Activated CD4-positive, alpha-beta memory T cell treated with anti-CD3 and anti-CD28 coated beads, Interleukin-2, amount 10 ng/mL, durations not matched to agents 7 days and 5 days (primary cell): ENCODE measurements around the gene IDH3A. TPM values are rescaled to one million over a fixed set of nuclear protein-coding genes. Genes with fewer than 3 reads are reported as not detected.

Source experiments
- CTCF ChIA-PET: fragments of 350-600 bp; sonication (Branson Sonifier 250); formaldehyde crosslinking; loops from one replicate; lab custom pipeline; 2021; ENCODE audit warnings: antibody characterized with exemption, inconsistent platforms; lab: Charles Lee
- POLR2A ChIA-PET: fragments of 350-600 bp; sonication (Branson Sonifier 250); formaldehyde crosslinking; loops from one replicate; lab custom pipeline; 2021; ENCODE audit warnings: antibody characterized with exemption; lab: Charles Lee
- DNase-seq: peaks from one replicate; pipeline ENCODE4 v3.0.0-alpha.2; 2020
- H3K27ac Mint-ChIP-seq: one replicate; pipeline ENCODE4 v1.8.0; 2021; ENCODE audit warnings: mild to moderate bottlenecking, mixed read lengths
- H3K27me3 Mint-ChIP-seq: one replicate; pipeline ENCODE4 v1.8.0; 2021; ENCODE audit warnings: mixed read lengths
- H3K36me3 Mint-ChIP-seq: one replicate; pipeline ENCODE4 v1.8.0; 2021; ENCODE audit warnings: low read depth, mixed read lengths
- H3K4me1 Mint-ChIP-seq: one replicate; pipeline ENCODE4 v1.8.0; 2021; ENCODE audit warnings: mixed read lengths
- H3K4me3 Mint-ChIP-seq: one replicate; pipeline ENCODE4 v1.8.0; 2021; ENCODE audit warnings: mild to moderate bottlenecking, mixed read lengths
- H3K9me3 Mint-ChIP-seq: one replicate; pipeline ENCODE4 v1.8.0; 2021; ENCODE audit warnings: mixed read lengths
- total RNA-seq, 2 experiments: library from RNA; stranded (reverse); gene quantifications; one replicate each; pipeline ENCODE4 v1.2.3, GENCODE V29; 2021

The IDH3A gene
- total RNA-seq, 2 experiments from 2014 or later = 73.5 to 85.0 TPM

DNA sequence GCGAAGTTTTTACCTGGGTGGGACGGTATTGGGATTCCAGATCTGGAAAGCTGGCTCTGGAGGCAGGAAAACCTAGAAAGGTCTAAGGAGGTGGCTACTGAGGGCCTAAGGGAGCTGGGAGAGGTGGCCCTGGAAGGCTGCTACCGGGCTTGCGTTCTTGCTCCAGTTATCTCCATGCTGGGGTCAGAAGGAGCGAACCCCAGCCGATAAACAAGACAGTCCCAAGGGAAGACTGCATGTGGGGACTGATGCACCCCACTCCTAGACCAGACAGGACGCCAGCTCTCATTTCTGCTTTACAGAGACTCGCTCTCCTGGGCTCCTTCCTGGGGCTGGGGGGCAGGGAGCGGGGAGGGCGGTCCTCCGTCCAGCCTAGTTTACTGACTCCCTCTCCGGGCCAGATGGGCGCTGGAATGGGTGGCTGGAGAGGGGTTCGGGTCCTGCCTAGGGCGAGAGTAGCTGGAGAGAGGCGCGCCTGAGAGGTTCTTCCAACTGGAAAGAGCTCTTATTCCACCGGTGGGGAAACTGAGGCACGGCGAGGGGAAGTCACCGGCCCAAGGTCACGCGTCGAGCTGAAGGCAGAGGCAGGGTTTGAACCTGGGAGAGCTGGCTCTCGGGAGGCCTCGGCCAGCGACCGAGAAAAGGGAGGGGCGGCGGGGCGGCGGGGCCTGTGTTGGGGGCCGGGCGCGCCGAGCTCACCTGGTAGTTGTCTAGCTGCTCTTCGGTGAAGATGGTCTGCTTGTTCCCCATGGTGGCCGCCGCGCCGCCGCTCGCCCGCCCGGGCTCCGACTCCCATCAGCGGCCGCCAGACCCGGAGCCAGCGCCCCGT lies 18.5 kb upstream of the IDH3A start:
- Mint-ChIP-seq H3K27me3 (peaks cover 2% of the 10 kb centered on the region), H3K36me3 (no peaks in the 10 kb centered on the region), H3K27ac (no peak overlapping the region), H3K9me3 (no peaks in the 10 kb centered on the region), H3K4me1 (peaks cover 23% of the 10 kb centered on the region), H3K4me3 (peak overlapping the region; percentile 76)
- ChIA-PET POLR2A (interaction anchor here (0.9 to 5.4 kb wide), 7 partner anchors 8 to 307 kb away, joined by 3 to 32 read pairs (median 3); partner anchors contain the start of genes IDH3A and IREB2), CTCF (interaction anchor here (0.6 to 7.6 kb wide), 14 partner anchors 12 to 350 kb away, joined by 3 to 74 read pairs (median 6); partner anchors contain the start of gene IDH3A)
- DNase-seq = no peak

DNA sequence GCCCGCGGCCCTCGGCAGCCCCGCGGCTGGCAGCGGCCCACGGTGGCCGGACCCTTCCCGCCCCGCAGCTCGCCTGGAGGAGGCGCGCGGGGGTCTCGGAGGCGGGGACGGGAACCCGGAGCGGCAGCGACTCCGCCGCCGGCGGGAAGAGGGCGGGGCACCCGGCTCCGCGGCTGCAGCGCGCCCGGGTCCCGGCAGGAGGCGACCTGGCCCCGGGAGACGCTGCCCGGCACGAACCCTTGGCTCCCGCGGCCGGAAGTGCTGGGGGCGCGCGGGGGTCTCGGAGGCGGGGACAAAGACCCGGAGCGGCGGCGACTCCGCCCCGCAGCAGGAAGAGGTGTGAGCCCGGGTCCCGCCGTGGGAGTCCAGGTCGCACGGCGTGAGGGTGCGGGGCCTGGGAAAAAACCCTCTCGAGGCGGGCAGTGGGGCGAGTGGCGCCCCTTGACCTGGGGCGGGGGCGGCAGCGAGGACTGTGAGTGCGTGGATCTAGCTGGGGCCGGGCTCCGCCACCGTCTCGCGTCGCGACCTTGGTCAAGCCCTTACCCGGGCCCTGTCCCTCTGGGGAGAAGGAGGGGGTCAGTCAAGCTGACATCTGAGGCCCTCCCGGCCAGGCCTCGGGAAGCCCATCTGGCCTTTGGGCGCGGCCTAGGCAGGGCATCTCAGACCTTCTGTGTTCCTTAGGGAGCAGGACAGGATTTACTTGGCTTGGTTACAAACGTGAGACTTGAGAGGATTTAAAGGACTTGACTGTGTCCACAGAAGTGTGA lies 17.7 kb upstream of the IDH3A start, which contains the start of gene CIB2:
Gene CIB2 (minus strand): TSS at position 151 of the 767 bp plus-strand sequence. CDS start 230 bp downstream, outside the sequence.
- Mint-ChIP-seq H3K4me1 (peaks cover 23% of the 10 kb centered on the region), H3K27me3 (peaks cover 2% of the 10 kb centered on the region), H3K9me3 (no peaks in the 10 kb centered on the region), H3K27ac (no peak within 1 kb of the TSS), H3K36me3 (no peaks in the 10 kb centered on the region), H3K4me3 (peak within 1 kb of the TSS; percentile 79)
- POLR2A ChIA-PET = interaction anchor here (0.7 to 5.4 kb wide), 8 partner anchors 10 to 306 kb away, joined by 3 to 32 read pairs (median 4); partner anchors contain the start of genes IDH3A and IREB2
- peak; percentile 81 for DNase-seq
- CTCF ChIA-PET = interaction anchor here (0.6 to 7.6 kb wide), 16 partner anchors 11 to 349 kb away, joined by 3 to 74 read pairs (median 5); partner anchors contain the start of genes ACSBG1 and IDH3A

DNA sequence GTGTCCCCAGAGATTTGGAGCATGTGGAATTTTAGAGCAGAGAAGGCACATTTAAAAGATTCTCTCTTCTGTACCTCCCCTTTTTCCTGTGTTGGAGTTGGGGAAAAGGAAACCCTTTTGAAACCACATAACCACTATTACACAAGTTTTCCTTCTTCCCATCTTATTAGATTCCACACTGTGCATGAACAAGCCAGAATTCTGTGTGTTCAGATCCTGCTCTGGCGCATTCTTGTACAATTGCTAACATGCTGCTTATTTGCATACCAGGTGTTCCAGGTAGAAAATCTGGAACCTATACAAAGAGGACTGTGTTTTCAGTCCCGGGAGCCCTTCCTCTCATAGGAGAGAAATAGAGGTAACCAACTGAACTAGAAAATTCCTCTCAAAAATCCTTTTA lies 15.4 kb upstream of the IDH3A start:
- Mint-ChIP-seq H3K4me3 (no peak overlapping the region), H3K27ac (no peak overlapping the region), H3K36me3 (no peaks in the 10 kb centered on the region), H3K9me3 (no peaks in the 10 kb centered on the region), H3K27me3 (peaks cover 2% of the 10 kb centered on the region), H3K4me1 (peaks cover 23% of the 10 kb centered on the region)
- no peak for DNase-seq
- ChIA-PET CTCF (interaction anchor here (7.6 kb wide), 1 partner anchor 62 kb away, joined by 74 read pairs; no protein-coding TSS in a partner anchor), POLR2A (no interaction called here)

DNA sequence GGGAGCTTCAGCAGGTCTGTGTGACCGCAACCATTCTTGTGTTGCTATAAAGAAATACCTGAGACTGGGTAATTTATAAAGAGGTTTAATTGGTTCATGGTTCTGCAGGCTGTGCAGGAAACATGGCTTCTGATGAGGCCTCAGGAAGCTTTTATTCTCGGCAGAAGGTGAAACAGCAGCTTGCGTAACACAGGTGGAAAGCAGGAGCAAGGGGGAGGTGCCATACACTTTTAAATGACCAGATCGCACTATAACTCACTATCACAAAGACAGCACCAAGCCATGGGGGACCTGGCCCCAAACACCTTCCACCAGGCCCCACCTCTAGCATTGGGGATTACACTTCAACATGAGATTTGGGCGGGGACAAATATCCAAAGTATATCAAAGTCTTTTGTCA lies 9.6 kb upstream of the IDH3A start:
- no peaks in the 10 kb centered on the region for H3K9me3 Mint-ChIP-seq
- no peaks in the 10 kb centered on the region for H3K27me3 Mint-ChIP-seq
- H3K36me3 Mint-ChIP-seq = no peaks in the 10 kb centered on the region
- DNase-seq = no peak
- ChIA-PET POLR2A (interaction anchor here (1.8 to 2.9 kb wide), 2 partner anchors 9 to 11 kb away, joined by 8 to 14 read pairs; partner anchors contain the start of gene IDH3A), CTCF (interaction anchor here (0.7 to 1.7 kb wide), 5 partner anchors 9 to 56 kb away, joined by 3 to 6 read pairs (median 3); no protein-coding TSS in a partner anchor)
- no peak overlapping the region for H3K27ac Mint-ChIP-seq
- no peak overlapping the region for H3K4me3 Mint-ChIP-seq
- H3K4me1 Mint-ChIP-seq = no peaks in the 10 kb centered on the region

DNA sequence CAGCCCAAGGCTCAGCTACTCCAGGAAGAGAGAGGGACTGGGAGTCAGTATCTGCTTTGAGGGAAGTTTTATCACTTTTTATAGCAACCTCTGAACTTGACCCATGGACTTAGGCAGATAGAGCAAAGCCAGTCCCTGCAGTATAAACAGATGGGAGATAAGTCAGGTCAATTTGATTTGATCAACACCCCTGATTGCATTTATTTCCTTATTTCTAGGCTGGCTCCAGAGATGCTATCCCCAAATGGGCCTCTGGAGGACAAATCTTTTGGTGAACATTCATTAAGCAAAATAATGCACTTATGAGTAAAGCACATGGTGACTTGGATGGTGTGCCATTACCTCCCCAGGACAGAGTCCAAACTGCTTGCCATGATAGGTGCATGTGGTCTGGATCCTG lies 8.9 kb upstream of the IDH3A start:
- CTCF ChIA-PET = no interaction called here

DNA sequence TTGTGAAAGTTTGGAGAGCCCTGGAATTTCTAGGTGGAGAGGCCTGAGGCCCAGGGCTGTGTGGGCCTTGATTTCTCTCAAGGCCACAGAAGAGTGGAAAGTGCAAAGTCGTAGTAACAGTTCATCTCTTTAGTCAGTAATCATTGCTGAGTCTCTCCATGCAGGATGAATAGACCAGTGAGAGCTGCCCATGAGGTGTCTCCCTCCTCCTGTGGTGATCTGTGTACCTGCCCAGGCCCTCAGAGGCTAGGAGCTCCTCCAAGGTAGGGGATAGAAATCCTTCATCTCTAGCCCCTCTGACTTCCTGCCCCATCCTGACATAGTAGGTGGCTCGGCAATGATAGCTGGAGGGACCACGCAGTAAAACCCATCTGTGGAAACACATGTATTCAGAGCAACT lies 6.8 kb upstream of the IDH3A start:
- Mint-ChIP-seq H3K36me3 (no peaks in the 10 kb centered on the region), H3K9me3 (no peaks in the 10 kb centered on the region), H3K27ac (no peak overlapping the region), H3K27me3 (no peaks in the 10 kb centered on the region), H3K4me1 (peaks cover 2% of the 10 kb centered on the region), H3K4me3 (no peak overlapping the region)
- CTCF ChIA-PET = interaction anchor here (0.6 to 2.0 kb wide), 2 partner anchors 12 to 53 kb away, joined by 4 to 5 read pairs; no protein-coding TSS in a partner anchor
- DNase-seq = no peak
- POLR2A ChIA-PET = interaction anchor here (1.3 kb wide), 1 partner anchor 11 kb away, joined by 3 read pairs; the partner anchor contains the start of gene CIB2

More for the DNA sequence above, 8.9 kb upstream of the IDH3A start:
- no peaks in the 10 kb centered on the region for H3K27me3 Mint-ChIP-seq
- H3K9me3 Mint-ChIP-seq = no peaks in the 10 kb centered on the region
- no peak for DNase-seq
- no peak overlapping the region for H3K4me3 Mint-ChIP-seq
- H3K36me3 Mint-ChIP-seq = no peaks in the 10 kb centered on the region
- no peaks in the 10 kb centered on the region for H3K4me1 Mint-ChIP-seq
- POLR2A ChIA-PET = interaction anchor here (1.8 to 2.9 kb wide), 2 partner anchors 8 to 11 kb away, joined by 8 to 14 read pairs; partner anchors contain the start of gene IDH3A
- no peak overlapping the region for H3K27ac Mint-ChIP-seq

DNA sequence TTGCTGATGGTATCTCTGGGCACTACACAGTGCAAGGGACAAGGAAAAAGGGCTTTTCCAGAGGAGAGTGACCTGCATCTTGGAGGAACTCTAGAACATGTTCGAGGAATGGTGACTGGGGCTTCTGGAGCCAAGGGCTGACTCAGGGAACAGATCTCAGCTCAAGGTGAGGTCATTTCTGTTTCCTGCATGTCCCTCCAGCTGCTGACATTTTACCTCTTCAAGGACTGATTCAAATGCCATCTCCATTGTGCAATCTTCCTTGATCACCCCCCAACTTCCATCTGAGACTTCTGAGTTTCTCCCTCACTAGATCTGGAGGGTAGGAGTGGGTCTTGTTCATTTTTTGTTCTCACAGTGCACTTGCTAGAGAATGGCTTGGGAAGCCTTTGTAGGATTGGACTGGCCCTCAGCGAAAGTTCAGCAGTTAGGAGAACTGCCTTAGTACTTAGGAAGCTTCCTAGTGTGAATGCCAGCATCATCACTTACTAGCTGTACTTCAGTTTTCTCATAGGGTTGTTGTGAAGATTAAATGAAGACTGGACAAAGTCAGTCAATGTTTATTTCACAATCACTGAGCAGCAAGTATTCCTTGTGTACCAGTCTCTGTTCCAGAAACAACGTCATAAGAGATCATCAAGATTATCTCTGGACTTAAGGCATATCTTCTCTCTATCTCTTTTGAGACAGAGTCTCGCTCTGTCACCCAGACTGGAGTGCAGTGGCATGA lies 2.6 kb upstream of the IDH3A start:
- no peak for DNase-seq
- Mint-ChIP-seq H3K27me3 (no peaks in the 10 kb centered on the region), H3K9me3 (no peaks in the 10 kb centered on the region), H3K27ac (no peak overlapping the region), H3K4me3 (no peak overlapping the region), H3K4me1 (peaks cover 30% of the 10 kb centered on the region), H3K36me3 (peaks cover 9% of the 10 kb centered on the region)
- CTCF ChIA-PET = interaction anchor here (2.6 to 3.6 kb wide), 2 partner anchors 16 to 49 kb away, joined by 10 to 13 read pairs; partner anchors contain the start of gene CIB2
- POLR2A ChIA-PET = interaction anchor here (1.4 to 3.7 kb wide), 2 partner anchors 17 to 24 kb away, joined by 4 to 32 read pairs; partner anchors contain the start of gene CIB2

DNA sequence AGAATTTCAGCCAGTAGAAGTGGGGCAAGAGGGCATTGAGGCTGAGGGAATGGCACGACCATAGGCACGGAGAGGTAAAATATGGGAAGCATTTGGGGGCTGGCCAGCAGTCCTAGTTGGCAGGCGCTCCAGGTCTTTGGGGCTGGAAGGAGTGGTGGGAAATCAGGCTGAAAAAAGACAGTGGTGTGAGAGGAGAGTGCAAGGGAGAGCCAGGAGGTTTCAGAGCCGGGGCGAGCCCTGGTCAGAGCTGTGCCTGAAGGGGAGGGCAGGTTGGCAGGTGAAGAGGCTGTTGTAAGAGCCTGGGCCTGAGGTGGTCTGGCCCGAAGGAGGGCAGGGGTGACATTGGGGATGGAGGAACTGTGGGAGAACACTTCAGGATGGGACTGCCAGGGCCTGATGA lies 1.6 kb upstream of the IDH3A start:
- no peaks in the 10 kb centered on the region for H3K9me3 Mint-ChIP-seq
- POLR2A ChIA-PET = interaction anchor here (1.2 to 4.2 kb wide), 8 partner anchors 8 to 117 kb away, joined by 3 to 32 read pairs (median 10); partner anchors contain the start of genes CIB2 and DNAJA4
- peaks cover 10% of the 10 kb centered on the region for H3K36me3 Mint-ChIP-seq
- no peak for DNase-seq
- H3K27ac Mint-ChIP-seq = no peak overlapping the region
- peak overlapping the region; percentile 36 for H3K4me3 Mint-ChIP-seq
- H3K27me3 Mint-ChIP-seq = no peaks in the 10 kb centered on the region
- H3K4me1 Mint-ChIP-seq = peaks cover 31% of the 10 kb centered on the region
- CTCF ChIA-PET = interaction anchor here (0.6 to 3.6 kb wide), 6 partner anchors 12 to 237 kb away, joined by 3 to 13 read pairs (median 4); partner anchors contain the start of gene CIB2

DNA sequence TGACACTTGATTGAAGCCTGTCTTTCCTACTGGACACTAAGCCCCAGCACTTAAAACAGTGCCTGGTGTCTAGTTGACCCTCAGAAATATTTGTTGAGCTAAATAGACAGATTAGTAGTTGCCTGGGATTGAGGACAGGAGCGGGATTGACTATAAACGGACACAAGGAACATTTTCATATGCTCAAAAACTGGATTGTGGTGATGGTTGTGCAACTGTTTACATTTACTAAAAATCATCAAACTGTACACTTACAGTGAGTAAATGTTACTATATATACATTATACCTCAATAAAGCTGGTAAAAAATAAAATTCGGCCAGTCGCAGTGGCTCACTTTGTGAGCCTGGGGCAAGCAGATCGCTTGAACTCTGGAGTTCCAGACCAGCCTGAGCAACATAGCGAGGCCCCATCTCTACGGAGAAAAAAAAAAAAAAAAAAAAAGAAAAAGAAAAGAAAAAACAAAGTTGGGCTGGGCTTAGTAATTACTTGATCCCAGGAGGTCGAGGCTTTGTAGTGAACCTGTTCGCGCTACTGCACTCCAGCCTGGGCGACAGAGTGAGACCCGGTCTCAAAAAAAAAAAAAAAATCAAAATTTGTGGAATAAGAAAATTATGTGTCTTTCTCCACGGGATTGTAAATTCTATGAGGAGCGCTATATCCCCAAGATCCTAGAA lies 632 bp upstream of the IDH3A start:
- DNase-seq = no peak
- ChIA-PET CTCF (interaction anchor here (0.7 to 3.6 kb wide), 9 partner anchors 9 to 238 kb away, joined by 3 to 13 read pairs (median 5); partner anchors contain the start of gene CIB2), POLR2A (interaction anchor here (0.6 to 4.2 kb wide), 15 partner anchors 9 to 742 kb away, joined by 3 to 32 read pairs (median 5); partner anchors contain the start of genes CIB2 and DNAJA4)
- H3K9me3 Mint-ChIP-seq = no peaks in the 10 kb centered on the region
- peak overlapping the region; percentile 79 for H3K27ac Mint-ChIP-seq
- H3K4me3 Mint-ChIP-seq = peak overlapping the region; percentile 86
- H3K27me3 Mint-ChIP-seq = no peaks in the 10 kb centered on the region
- peaks cover 41% of the 10 kb centered on the region for H3K4me1 Mint-ChIP-seq
- peaks cover 20% of the 10 kb centered on the region for H3K36me3 Mint-ChIP-seq

DNA sequence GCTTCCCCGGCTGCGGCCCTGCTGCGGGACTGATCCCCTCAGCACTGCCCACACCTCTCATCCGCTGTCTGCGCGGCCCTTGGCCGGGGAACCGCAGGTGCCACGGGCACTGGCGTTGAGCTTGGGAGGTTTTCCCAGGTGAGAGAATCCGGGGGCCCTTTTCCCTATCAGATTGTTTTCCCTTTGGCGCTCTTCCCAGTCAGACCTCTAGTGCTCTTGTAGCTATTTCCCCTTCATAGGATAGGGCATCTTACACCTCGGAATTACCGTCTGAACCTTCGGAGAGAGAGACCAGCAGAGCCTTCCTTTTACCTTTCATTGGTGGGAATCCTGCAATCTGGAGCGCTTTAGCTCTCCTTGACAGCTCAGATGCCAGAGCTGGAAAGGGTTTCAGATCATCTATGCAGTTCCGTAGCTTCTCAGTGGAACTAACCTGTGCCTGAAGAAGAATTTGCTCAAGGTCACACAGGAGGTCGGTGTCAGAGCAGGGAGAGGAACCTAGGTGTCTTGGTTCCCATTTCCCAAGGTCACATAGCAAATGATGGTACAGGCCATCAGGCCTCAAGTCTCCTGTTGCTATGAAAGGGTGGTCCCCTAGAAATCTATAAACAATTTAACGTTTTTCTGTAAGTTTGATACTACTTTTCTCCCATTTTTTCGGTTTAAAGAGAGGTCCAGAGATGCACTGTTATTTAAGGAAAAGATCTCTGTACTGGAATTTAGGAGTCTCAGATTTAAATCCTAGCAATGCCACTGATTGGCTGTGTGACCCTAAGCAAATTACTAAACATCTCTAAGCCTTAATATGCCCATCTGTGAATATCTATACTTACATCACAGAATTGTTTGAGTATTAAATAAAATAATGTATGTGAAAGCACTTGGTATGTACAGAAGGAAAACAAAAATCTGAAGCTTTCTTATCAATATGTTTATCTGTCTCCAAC lies 916 bp downstream of the IDH3A start:
- Mint-ChIP-seq H3K4me1 (peaks cover 42% of the 10 kb centered on the region), H3K27ac (peak overlapping the region; percentile 54)

More for the DNA sequence above, 916 bp downstream of the IDH3A start:
- peaks cover 21% of the 10 kb centered on the region for H3K36me3 Mint-ChIP-seq
- H3K9me3 Mint-ChIP-seq = no peaks in the 10 kb centered on the region
- no peaks in the 10 kb centered on the region for H3K27me3 Mint-ChIP-seq
- DNase-seq = no peak
- ChIA-PET CTCF (interaction anchor here (0.6 to 2.1 kb wide), 4 partner anchors 9 to 42 kb away, joined by 3 to 7 read pairs (median 6); partner anchors contain the start of gene CIB2), POLR2A (interaction anchor here (0.7 to 4.2 kb wide), 12 partner anchors 9 to 288 kb away, joined by 3 to 32 read pairs (median 6); partner anchors contain the start of genes CIB2, DNAJA4, IREB2 and SKIC8)
- H3K4me3 Mint-ChIP-seq = peak overlapping the region; percentile 86
